Caco-2 (cell line): ENCODE data around the gene SLC38A10. TPM values are rescaled to one million over a fixed set of nuclear protein-coding genes. Genes with fewer than 3 reads are reported as not detected.
A peak's percentile ranks its signal among the peaks of the same experiment; 100 is the strongest.
"Not testable (repeated sequence)": the region's sequence is repeated elsewhere in the genome, so short reads cannot be mapped to it uniquely, and the experiment has no call there.

Experiments
- BruUV-seq: library from RNA; stranded (reverse); fragments of 400-500 nt; replicated peaks from 2 replicates; lab custom pipeline; 2021; lab: Mats Ljungman, UMichigan
- CTCF ChIA-PET: fragments of 300-600 bp; sonication (Branson Sonifier 250); formaldehyde crosslinking; loops from one replicate; lab custom pipeline; 2022; ENCODE audit warnings: antibody characterized with exemption; lab: Charles Lee
- POLR2A ChIA-PET: fragments of 300-600 bp; sonication (Branson Sonifier 250); formaldehyde crosslinking; loops from one replicate; lab custom pipeline; 2022; ENCODE audit warnings: antibody characterized with exemption; lab: Charles Lee
- DNase-seq, 2 experiments: peaks; one replicate each; pipeline versions ENCODE4 v3.0.0 to v3.0.0-alpha.2; 2020 to 2022
- H3K27me3 ChIP-seq: replicated peaks from 2 replicates; pipeline ENCODE4 v1.6.0; 2011; ENCODE audit warnings: low read length; ENCODE audit not compliant: control insufficient read depth, insufficient read depth
- H3K36me3 ChIP-seq: 2 replicates; pipeline ENCODE4 v1.5.1; 2011; ENCODE audit warnings: low read length; ENCODE audit not compliant: control insufficient read depth, insufficient read depth
- H3K4me1 ChIP-seq: fragments of 250-450 bp; sonication (Bioruptor Pico); 2 replicates; pipeline ENCODE4 v1.5.1; 2020; ENCODE audit warnings: mild to moderate bottlenecking
- H3K4me3 ChIP-seq: 2 replicates; pipeline ENCODE4 v1.5.1; 2011; ENCODE audit warnings: low read depth, mild to moderate bottlenecking, control low read depth, low read length
- H3K9me3 ChIP-seq: fragments of 250-450 bp; sonication (Bioruptor Pico); 2 replicates; pipeline ENCODE4 v1.5.1; 2020; ENCODE audit warnings: mild to moderate bottlenecking, moderate library complexity
- H3K27ac Mint-ChIP-seq: one replicate; pipeline ENCODE4 v1.8.0; 2022; ENCODE audit warnings: mixed read lengths; ENCODE audit not compliant: unreplicated experiment
- H3K27me3 Mint-ChIP-seq: one replicate; pipeline ENCODE4 v1.8.0; 2022; ENCODE audit warnings: mixed read lengths; ENCODE audit not compliant: insufficient read depth, unreplicated experiment
- H3K36me3 Mint-ChIP-seq: one replicate; pipeline ENCODE4 v1.8.0; 2022; ENCODE audit warnings: mild to moderate bottlenecking, mixed read lengths; ENCODE audit not compliant: insufficient read depth, unreplicated experiment
- H3K4me1 Mint-ChIP-seq: one replicate; pipeline ENCODE4 v1.8.0; 2022; ENCODE audit warnings: low read depth, mixed read lengths; ENCODE audit not compliant: unreplicated experiment
- H3K4me3 Mint-ChIP-seq: one replicate; pipeline ENCODE4 v1.8.0; 2022; ENCODE audit warnings: mild to moderate bottlenecking, moderate library complexity, mixed read lengths; ENCODE audit not compliant: unreplicated experiment
- H3K9me3 Mint-ChIP-seq: one replicate; pipeline ENCODE4 v1.8.0; 2022; ENCODE audit warnings: mixed read lengths; ENCODE audit not compliant: unreplicated experiment
- intact Hi-C: fragments of 100-400 bp; cut with micrococcal nuclease; formaldehyde crosslinking; loops from one replicate; pipeline ENCODE4 v1.10.0; 2022; ENCODE audit not compliant: unreplicated experiment
- total RNA-seq: library from RNA; stranded (reverse); gene quantifications from 2 replicates; pipeline ENCODE4 v1.2.3, GENCODE V29; 2022
- TF ChIP-seq, protein P1 (sequence below), 2 experiments: fragments of 200-600 bp in 1 of 2; IDR thresholded peaks; 1 replicate in 1 of 2; 2 replicates in 1 of 2; pipeline versions ENCODE4 v1.5.1 to v1.8.0; 2011 to 2022; ENCODE audit warnings: antibody characterized with exemption in 1 of 2, control low read depth in 1 of 2, inconsistent platforms in 1 of 2, low read depth in 1 of 2, low read length in 1 of 2, mild to moderate bottlenecking in 1 of 2, moderate library complexity in 1 of 2; ENCODE audit not compliant: insufficient read depth in 1 of 2, severe bottlenecking in 1 of 2, unreplicated experiment in 1 of 2

The SLC38A10 gene
- total RNA-seq, 1 experiment from 2014 or later, result 137 TPM

DNA sequence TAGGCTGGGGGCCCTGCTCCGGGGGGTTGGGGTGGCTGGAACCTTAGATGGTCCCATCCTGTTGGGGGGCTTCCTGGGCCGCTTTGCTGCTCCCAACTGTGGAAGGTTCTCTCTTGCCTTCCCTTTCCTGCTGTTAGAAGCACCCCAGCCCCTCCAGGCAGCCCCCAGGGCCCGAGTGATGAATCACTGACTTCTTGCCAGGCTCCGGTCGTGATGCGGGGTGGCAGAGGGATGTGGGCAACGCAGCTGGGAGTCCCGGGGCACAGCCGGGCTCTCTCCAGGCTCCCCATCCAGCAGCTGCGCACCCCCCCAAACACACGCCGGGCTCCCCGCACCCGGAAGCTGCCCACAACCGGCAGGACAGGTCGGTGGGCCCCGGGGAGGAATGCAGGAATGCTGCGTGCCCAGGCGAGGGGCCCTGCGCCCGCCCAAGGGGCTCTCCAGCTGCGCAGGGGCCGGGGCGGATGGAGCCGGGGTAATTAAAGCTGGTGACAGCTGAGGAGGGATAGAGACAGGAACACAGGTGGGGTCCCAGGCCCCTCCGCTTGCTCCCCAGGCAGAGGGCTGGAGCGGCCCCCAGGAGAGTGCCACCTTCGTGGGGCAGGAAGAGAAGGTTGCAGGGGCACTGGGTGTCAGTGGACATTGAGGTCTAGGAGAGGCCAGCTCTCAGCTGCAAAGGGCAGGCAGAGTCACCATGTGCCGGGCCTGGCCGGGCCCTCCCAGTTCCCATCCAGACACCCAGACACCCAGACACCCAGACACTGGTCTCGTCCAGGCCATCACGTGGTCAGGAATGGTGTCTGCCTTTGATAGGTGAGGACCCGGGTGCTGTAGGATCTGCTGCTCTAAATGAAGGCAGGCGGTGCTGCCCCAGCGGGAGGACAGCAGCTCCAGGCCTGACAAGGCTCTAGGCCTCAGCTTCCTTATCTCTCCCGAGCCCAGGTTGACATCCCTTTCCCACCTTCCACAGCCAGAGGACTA lies 15.0 kb upstream of the SLC38A10 start:
- Mint-ChIP-seq H3K27ac (peak overlapping the region; percentile 98), H3K36me3 (peaks cover 15% of the 10 kb centered on the region), H3K4me1 (peaks cover 20% of the 10 kb centered on the region), H3K4me3 (peak overlapping the region; percentile 76), H3K9me3 (peaks cover 9% of the 10 kb centered on the region), H3K27me3 (no peaks in the 10 kb centered on the region)
- Histone ChIP-seq H3K4me1 (peaks cover 37% of the 10 kb centered on the region), H3K36me3 (peaks cover 2% of the 10 kb centered on the region; the same call in 1 of the 2 replicates), H3K27me3 (no peaks in the 10 kb centered on the region), H3K4me3 (peak overlapping the region; percentile 2), H3K9me3 (no peaks in the 10 kb centered on the region)
- intact Hi-C loops, result loop anchor here (1.0 to 2.0 kb wide), 6 partner anchors 15 to 174 kb away; partner anchors contain the start of genes BAHCC1 and SLC38A10
- POLR2A ChIA-PET, result interaction anchor here (0.9 to 3.0 kb wide), 7 partner anchors 11 to 175 kb away, joined by 3 to 22 read pairs (median 5); partner anchors contain the start of genes BAHCC1 and SLC38A10
- BruUV-seq, result no TSS peak
- TF ChIP-seq, protein P1, sequence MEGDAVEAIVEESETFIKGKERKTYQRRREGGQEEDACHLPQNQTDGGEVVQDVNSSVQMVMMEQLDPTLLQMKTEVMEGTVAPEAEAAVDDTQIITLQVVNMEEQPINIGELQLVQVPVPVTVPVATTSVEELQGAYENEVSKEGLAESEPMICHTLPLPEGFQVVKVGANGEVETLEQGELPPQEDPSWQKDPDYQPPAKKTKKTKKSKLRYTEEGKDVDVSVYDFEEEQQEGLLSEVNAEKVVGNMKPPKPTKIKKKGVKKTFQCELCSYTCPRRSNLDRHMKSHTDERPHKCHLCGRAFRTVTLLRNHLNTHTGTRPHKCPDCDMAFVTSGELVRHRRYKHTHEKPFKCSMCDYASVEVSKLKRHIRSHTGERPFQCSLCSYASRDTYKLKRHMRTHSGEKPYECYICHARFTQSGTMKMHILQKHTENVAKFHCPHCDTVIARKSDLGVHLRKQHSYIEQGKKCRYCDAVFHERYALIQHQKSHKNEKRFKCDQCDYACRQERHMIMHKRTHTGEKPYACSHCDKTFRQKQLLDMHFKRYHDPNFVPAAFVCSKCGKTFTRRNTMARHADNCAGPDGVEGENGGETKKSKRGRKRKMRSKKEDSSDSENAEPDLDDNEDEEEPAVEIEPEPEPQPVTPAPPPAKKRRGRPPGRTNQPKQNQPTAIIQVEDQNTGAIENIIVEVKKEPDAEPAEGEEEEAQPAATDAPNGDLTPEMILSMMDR (IDR thresholded peaks at IDR 0.05; ENCODE audit: insufficient read depth in 1 of 2, low read depth in 1 of 2, low read length in 1 of 2, severe bottlenecking in 1 of 2, unreplicated experiment in 1 of 2), result no peak
- CTCF ChIA-PET, result interaction anchor here (0.5 to 3.5 kb wide), 25 partner anchors 9 to 209 kb away, joined by 3 to 82 read pairs (median 5); partner anchors contain the start of genes BAHCC1 and SLC38A10
- DNase-seq, result peak in 1 of 2 experiments; percentile 59

DNA sequence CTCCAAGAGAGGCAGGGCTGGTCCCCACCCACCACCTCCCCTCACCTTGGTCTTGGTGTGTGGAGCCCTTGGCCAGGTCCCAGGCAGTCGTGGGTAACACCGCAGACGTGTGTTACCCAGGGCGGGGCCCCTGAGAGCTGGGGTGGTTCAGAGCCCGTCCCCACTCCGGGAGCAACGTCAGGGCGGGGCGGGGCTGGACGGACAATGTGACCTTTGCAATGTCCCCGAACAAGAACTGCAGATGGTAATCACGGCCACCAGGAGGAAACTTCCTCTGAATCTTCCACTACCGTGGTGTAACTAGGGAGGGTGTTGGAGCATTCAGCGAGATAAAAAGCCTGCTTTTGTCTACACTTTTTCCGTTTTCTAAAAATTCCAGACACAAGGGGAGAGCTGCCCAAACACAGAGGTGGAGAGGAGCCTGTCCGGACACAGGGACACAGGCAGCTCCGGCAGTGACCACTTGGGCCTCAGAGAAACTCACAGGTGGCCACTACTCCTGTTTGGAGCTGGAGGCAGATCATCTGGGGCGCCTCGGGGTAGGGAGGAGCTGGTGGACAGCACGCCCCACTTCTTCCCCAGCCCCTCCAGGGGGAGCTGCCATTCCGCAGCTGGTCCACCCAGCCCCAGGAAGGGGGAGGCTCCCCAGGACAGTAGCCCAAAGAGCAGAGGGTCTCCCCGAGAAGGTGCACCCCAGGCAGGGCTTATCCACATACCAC lies 14.2 kb upstream of the SLC38A10 start:
- H3K36me3 Mint-ChIP-seq, result peaks cover 15% of the 10 kb centered on the region
- Histone ChIP-seq H3K27me3 (no peaks in the 10 kb centered on the region), H3K4me3 (peak overlapping the region; percentile 45), H3K36me3 (peaks cover 2% of the 10 kb centered on the region; the same call in 1 of the 2 replicates), H3K4me1 (peaks cover 37% of the 10 kb centered on the region), H3K9me3 (no peaks in the 10 kb centered on the region)
- peaks cover 20% of the 10 kb centered on the region for H3K4me1 Mint-ChIP-seq
- TSS peak; percentile 99 for BruUV-seq
- ChIA-PET POLR2A (interaction anchor here (0.6 to 3.0 kb wide), 9 partner anchors 10 to 175 kb away, joined by 3 to 22 read pairs (median 5); partner anchors contain the start of genes BAHCC1 and SLC38A10), CTCF (interaction anchor here (0.5 to 3.5 kb wide), 26 partner anchors 10 to 210 kb away, joined by 3 to 82 read pairs (median 4); partner anchors contain the start of genes BAHCC1 and SLC38A10)
- peaks cover 9% of the 10 kb centered on the region for H3K9me3 Mint-ChIP-seq
- H3K4me3 Mint-ChIP-seq, result peak overlapping the region; percentile 76
- TF ChIP-seq, protein P1 (IDR thresholded peaks at IDR 0.05; ENCODE audit: insufficient read depth in 1 of 2, low read depth in 1 of 2, low read length in 1 of 2, severe bottlenecking in 1 of 2, unreplicated experiment in 1 of 2), result peak; percentile 78 to 83
- peak; percentile 95 to 96 for DNase-seq
- H3K27me3 Mint-ChIP-seq, result no peaks in the 10 kb centered on the region
- intact Hi-C loops, result loop anchor here (1.0 to 2.0 kb wide), 6 partner anchors 14 to 175 kb away; partner anchors contain the start of genes BAHCC1 and SLC38A10
- peak overlapping the region; percentile 98 for H3K27ac Mint-ChIP-seq

DNA sequence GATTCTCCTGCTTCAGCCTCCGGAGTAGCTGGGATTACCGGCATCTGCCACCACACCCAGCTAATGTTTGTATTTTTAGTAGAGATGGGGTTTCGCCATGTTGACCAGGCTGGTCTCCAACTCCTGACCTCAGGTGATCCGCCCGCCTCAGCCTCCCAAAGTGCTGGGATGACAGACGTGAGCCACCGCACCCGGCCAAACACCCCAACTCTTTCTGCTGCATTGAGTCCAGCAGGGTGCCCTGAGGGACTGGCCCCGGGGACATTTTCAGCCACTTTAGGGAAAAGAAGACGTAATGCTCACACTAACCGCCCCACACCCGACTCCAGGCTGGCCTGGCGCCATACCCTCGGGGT lies 13.7 kb upstream of the SLC38A10 start:
- Mint-ChIP-seq H3K27ac (peak overlapping the region; percentile 98), H3K36me3 (peaks cover 15% of the 10 kb centered on the region), H3K4me3 (peak overlapping the region; percentile 76), H3K4me1 (peaks cover 20% of the 10 kb centered on the region)
- CTCF ChIA-PET, result interaction anchor here (1.2 to 3.5 kb wide), 12 partner anchors 10 to 176 kb away, joined by 3 to 82 read pairs (median 8); partner anchors contain the start of gene BAHCC1
- not testable (repeated sequence) for DNase-seq, H3K9me3 ChIP-seq, H3K27me3 Mint-ChIP-seq, H3K9me3 Mint-ChIP-seq, H3K27me3 ChIP-seq, H3K36me3 ChIP-seq, BruUV-seq
- Histone ChIP-seq H3K4me3 (peak overlapping the region; percentile 45), H3K4me1 (peaks cover 37% of the 10 kb centered on the region)
- POLR2A ChIA-PET, result interaction anchor here (3.0 kb wide), 1 partner anchor 86 kb away, joined by 21 read pairs; the partner anchor contains the start of gene BAHCC1
- intact Hi-C loops, result loop anchor here (1.0 to 2.0 kb wide), 6 partner anchors 13 to 176 kb away; partner anchors contain the start of genes BAHCC1 and SLC38A10
